ENCODE measurements around the gene TMEM252.

Gene TMEM252

GRCh38 chr9:68533678-68534077, 7.0 kb downstream of the TMEM252 start:
- H3F3A ChIP-seq (ENCODE audit: insufficient read depth, low read length) = no peaks in the 10 kb centered on the region
- no peak overlapping the region for H3K9ac ChIP-seq (ENCODE audit: low read length)
- H3K27ac ChIP-seq (ENCODE audit: low read length) = no peak overlapping the region
- TF ChIP-seq CTCF (IDR thresholded peaks at IDR 0.05; ENCODE audit: low read length) = no peak
- H3K27me3 ChIP-seq (replicated peaks; ENCODE audit: insufficient read depth, low read length) = no peaks in the 10 kb centered on the region
- H3K9me3 ChIP-seq (replicated peaks; ENCODE audit: insufficient read depth, low read length) = no peaks in the 10 kb centered on the region
- H3K79me2 ChIP-seq (ENCODE audit: low read length) = no peaks in the 10 kb centered on the region
- H3K4me1 ChIP-seq (ENCODE audit: low read length) = no peaks in the 10 kb centered on the region
- H3K36me3 ChIP-seq (replicated peaks; ENCODE audit: insufficient read depth, low read length) = no peaks in the 10 kb centered on the region
- H3K9me2 ChIP-seq (replicated peaks; ENCODE audit: insufficient read depth, low read length) = no peaks in the 10 kb centered on the region
- no peak overlapping the region for H3K4me3 ChIP-seq (ENCODE audit: low read length)
- no peak for DNase-seq
- H3K4me2 ChIP-seq (ENCODE audit: low read depth, low read length) = no peak overlapping the region
- no peaks in the 10 kb centered on the region for H4K20me1 ChIP-seq (ENCODE audit: insufficient read depth, low read length)
- H2AFZ ChIP-seq (ENCODE audit: low read length) = no peak overlapping the region

- Histone ChIP-seq H3K9me3 (replicated peaks; ENCODE audit: insufficient read depth, low read length) (no peaks in the 10 kb centered on the region), H4K20me1 (ENCODE audit: insufficient read depth, low read length) (no peaks in the 10 kb centered on the region), H3K9me2 (replicated peaks; ENCODE audit: insufficient read depth, low read length) (no peaks in the 10 kb centered on the region), H3K27me3 (replicated peaks; ENCODE audit: insufficient read depth, low read length) (no peaks in the 10 kb centered on the region), H3K4me2 (ENCODE audit: low read depth, low read length) (no peak overlapping the region), H3K9ac (ENCODE audit: low read length) (no peak overlapping the region), H3K79me2 (ENCODE audit: low read length) (no peaks in the 10 kb centered on the region), H3K36me3 (replicated peaks; ENCODE audit: insufficient read depth, low read length) (no peaks in the 10 kb centered on the region), H3K4me1 (ENCODE audit: low read length) (no peaks in the 10 kb centered on the region), H3K27ac (ENCODE audit: low read length) (no peak overlapping the region), H3K4me3 (ENCODE audit: low read length) (no peak overlapping the region), H3F3A (ENCODE audit: insufficient read depth, low read length) (no peaks in the 10 kb centered on the region), H2AFZ (ENCODE audit: low read length) (no peak overlapping the region)
- no peak for DNase-seq
- TF ChIP-seq CTCF (IDR thresholded peaks at IDR 0.05; ENCODE audit: low read length) = no peak
- no peak for TF ChIP-seq EZH2phosphoT487 (IDR thresholded peaks at IDR 0.05; ENCODE audit: low read length)
- no peak for TF ChIP-seq EZH2 (optimal IDR thresholded peaks at IDR 0.05; ENCODE audit: low read depth, low read length)
Observed at GRCh38 chr9:68532131-68532530, 8.6 kb downstream of the TMEM252 start.

GRCh38 chr9:68530618-68531017, 10.1 kb downstream of the TMEM252 start:
- TF ChIP-seq EZH2 (optimal IDR thresholded peaks at IDR 0.05; ENCODE audit: low read depth, low read length) (no peak), CTCF (IDR thresholded peaks at IDR 0.05; ENCODE audit: low read length) (no peak), EZH2phosphoT487 (IDR thresholded peaks at IDR 0.05; ENCODE audit: low read length) (no peak)
- Histone ChIP-seq H3K27me3 (replicated peaks; ENCODE audit: insufficient read depth, low read length) (no peaks in the 10 kb centered on the region), H3K4me1 (ENCODE audit: low read length) (no peaks in the 10 kb centered on the region), H2AFZ (ENCODE audit: low read length) (no peak overlapping the region), H4K20me1 (ENCODE audit: insufficient read depth, low read length) (no peaks in the 10 kb centered on the region), H3K79me2 (ENCODE audit: low read length) (no peaks in the 10 kb centered on the region), H3K27ac (ENCODE audit: low read length) (no peak overlapping the region), H3K9me3 (replicated peaks; ENCODE audit: insufficient read depth, low read length) (no peaks in the 10 kb centered on the region), H3K9ac (ENCODE audit: low read length) (no peak overlapping the region), H3K4me2 (ENCODE audit: low read depth, low read length) (no peak overlapping the region), H3K36me3 (replicated peaks; ENCODE audit: insufficient read depth, low read length) (no peaks in the 10 kb centered on the region), H3K4me3 (ENCODE audit: low read length) (no peak overlapping the region), H3K9me2 (replicated peaks; ENCODE audit: insufficient read depth, low read length) (no peaks in the 10 kb centered on the region), H3F3A (ENCODE audit: insufficient read depth, low read length) (no peaks in the 10 kb centered on the region)
- DNase-seq = no peak
